Neural progenitor cell (in vitro differentiated cells): Measurements from ENCODE around the gene HTT. TPM values are rescaled to one million over a fixed set of nuclear protein-coding genes. Genes with fewer than 3 reads are reported as not detected.

Experiments used
- DNase-seq: peaks from one replicate; pipeline ENCODE4 v3.0.0-alpha.2; 2016; ENCODE audit warnings: low spot score
- H2AFZ ChIP-seq: fragments of 200-600 bp; sonication (generic); replicated peaks from 2 replicates; pipeline ENCODE4 v1.6.1; 2016; ENCODE audit warnings: antibody characterized with exemption
- H3F3A ChIP-seq: fragments of 200-600 bp; sonication (generic); 2 replicates; pipeline ENCODE4 v1.6.1; 2016; ENCODE audit warnings: antibody characterized with exemption, low read depth
- H3K27ac ChIP-seq: fragments of 200-600 bp; sonication (generic); 2 replicates; pipeline ENCODE4 v1.5.1; 2016; ENCODE audit warnings: mild to moderate bottlenecking
- H3K27me3 ChIP-seq: fragments of 200-600 bp; sonication (generic); 2 replicates; pipeline ENCODE4 v1.6.1; 2016; ENCODE audit warnings: mild to moderate bottlenecking, moderate library complexity
- H3K36me3 ChIP-seq: fragments of 200-600 bp; sonication (generic); 2 replicates; pipeline ENCODE4 v1.5.1; 2016
- H3K4me1 ChIP-seq: fragments of 200-600 bp; sonication (generic); 2 replicates; pipeline ENCODE4 v1.6.1; 2016; ENCODE audit warnings: mixed run types
- H3K4me2 ChIP-seq: fragments of 200-600 bp; sonication (generic); 2 replicates; pipeline ENCODE4 v1.6.1; 2016
- H3K4me3 ChIP-seq: fragments of 200-600 bp; sonication (generic); 2 replicates; pipeline ENCODE4 v1.5.1; 2016
- H3K79me2 ChIP-seq: fragments of 200-600 bp; sonication (generic); 2 replicates; pipeline ENCODE4 v1.6.1; 2016; ENCODE audit warnings: low read depth
- H3K9ac ChIP-seq: fragments of 200-600 bp; sonication (generic); 2 replicates; pipeline ENCODE4 v1.6.1; 2016
- H3K9me3 ChIP-seq: fragments of 200-600 bp; sonication (generic); 2 replicates; pipeline ENCODE4 v1.5.1; 2016; ENCODE audit warnings: low read depth
- H4K20me1 ChIP-seq: fragments of 200-600 bp; sonication (generic); 2 replicates; pipeline ENCODE4 v1.6.1; 2016; ENCODE audit warnings: low read depth
- H3K27ac Mint-ChIP-seq: 3 replicates; pipeline ENCODE4 v1.8.0; 2021; ENCODE audit warnings: mixed read lengths
- H3K27me3 Mint-ChIP-seq: 2 replicates; pipeline ENCODE4 v1.8.0; 2022; ENCODE audit warnings: low read depth, mild to moderate bottlenecking, inconsistent platforms, moderate library complexity, mixed read lengths; ENCODE audit not compliant: insufficient read depth
- H3K36me3 Mint-ChIP-seq: 3 replicates; pipeline ENCODE4 v1.8.0; 2021; ENCODE audit warnings: mixed read lengths
- H3K4me1 Mint-ChIP-seq: 3 replicates; pipeline ENCODE4 v1.8.0; 2021; ENCODE audit warnings: mixed read lengths
- H3K4me3 Mint-ChIP-seq: 3 replicates; pipeline ENCODE4 v1.8.0; 2021; ENCODE audit warnings: mild to moderate bottlenecking, moderate library complexity, mixed read lengths
- H3K9me3 Mint-ChIP-seq: 3 replicates; pipeline ENCODE4 v1.8.0; 2020; ENCODE audit warnings: mixed read lengths
- CTCF ChIP-seq: fragments of 200-600 bp; sonication (generic); IDR thresholded peaks from 2 replicates; pipeline ENCODE4 v1.5.1; 2017; ENCODE audit warnings: antibody characterized with exemption, mild to moderate bottlenecking
- EZH2 ChIP-seq: fragments of 200-600 bp; sonication (generic); IDR thresholded peaks from 2 replicates; pipeline ENCODE4 v1.6.1; 2017; ENCODE audit warnings: antibody characterized with exemption, mild to moderate bottlenecking, moderate library complexity
- EZH2phosphoT487 ChIP-seq: fragments of 200-600 bp; sonication (generic); IDR thresholded peaks from 2 replicates; pipeline ENCODE4 v1.6.1; 2017; ENCODE audit warnings: antibody characterized with exemption
- total RNA-seq: library from RNA; depleted of rRNA; stranded (reverse); fragments of >200 nt; gene quantifications from 2 replicates; pipeline ENCODE4 v1.2.3, GENCODE V29; 2015; ENCODE audit warnings: low replicate concordance

Gene HTT
- total RNA-seq, 1 donor from 2014 or later = 38.9 TPM

GRCh38 chr4:3218824-3219760 is 144.6 kb downstream of the HTT start:
- no peak overlapping the region for H2AFZ ChIP-seq
- no peaks in the 10 kb centered on the region for H3K36me3 ChIP-seq
- no peaks in the 10 kb centered on the region for H3K9me3 ChIP-seq
- peaks cover 11% of the 10 kb centered on the region for H3K4me1 ChIP-seq
- no peaks in the 10 kb centered on the region for H3K4me1 Mint-ChIP-seq
- peaks cover 2% of the 10 kb centered on the region for H3K27me3 Mint-ChIP-seq
- no peak overlapping the region for H3K9ac ChIP-seq
- H3K4me3 Mint-ChIP-seq = no peak overlapping the region
- H3K27ac ChIP-seq = peak overlapping the region; percentile 60
- TF ChIP-seq EZH2phosphoT487 (no peak), CTCF (no peak), EZH2 (no peak)
- H3F3A ChIP-seq = no peaks in the 10 kb centered on the region
- H3K36me3 Mint-ChIP-seq = peaks cover 28% of the 10 kb centered on the region
- no peaks in the 10 kb centered on the region for H3K27me3 ChIP-seq
- peak overlapping the region; percentile 79 for H3K27ac Mint-ChIP-seq
- H4K20me1 ChIP-seq = peaks cover 15% of the 10 kb centered on the region
- DNase-seq = peak; percentile 63
- H3K4me2 ChIP-seq = no peak overlapping the region
- no peaks in the 10 kb centered on the region for H3K79me2 ChIP-seq
- no peak overlapping the region for H3K4me3 ChIP-seq
- no peaks in the 10 kb centered on the region for H3K9me3 Mint-ChIP-seq

GRCh38 chr4:3219761-3220475 is 145.4 kb downstream of the HTT start:
- Mint-ChIP-seq H3K27me3 (peaks cover 2% of the 10 kb centered on the region), H3K4me1 (no peaks in the 10 kb centered on the region), H3K4me3 (no peak overlapping the region), H3K36me3 (peaks cover 31% of the 10 kb centered on the region), H3K27ac (no peak overlapping the region), H3K9me3 (no peaks in the 10 kb centered on the region)
- Histone ChIP-seq H3F3A (no peaks in the 10 kb centered on the region), H3K9me3 (no peaks in the 10 kb centered on the region), H3K79me2 (no peaks in the 10 kb centered on the region), H3K27me3 (no peaks in the 10 kb centered on the region), H3K4me3 (no peak overlapping the region), H3K4me1 (peaks cover 11% of the 10 kb centered on the region), H4K20me1 (peaks cover 15% of the 10 kb centered on the region), H2AFZ (no peak overlapping the region), H3K27ac (peak overlapping the region; percentile 37), H3K9ac (no peak overlapping the region), H3K36me3 (no peaks in the 10 kb centered on the region), H3K4me2 (no peak overlapping the region)
- TF ChIP-seq CTCF = no peak
- no peak for TF ChIP-seq EZH2phosphoT487
- no peak for TF ChIP-seq EZH2
- DNase-seq = no peak

GRCh38 chr4:3220476-3221183 is 146.1 kb downstream of the HTT start:
- Histone ChIP-seq H4K20me1 (peaks cover 15% of the 10 kb centered on the region), H3K27me3 (no peaks in the 10 kb centered on the region), H3K4me3 (no peak overlapping the region), H3K36me3 (no peaks in the 10 kb centered on the region), H3K9me3 (no peaks in the 10 kb centered on the region), H3K27ac (no peak overlapping the region), H3F3A (no peaks in the 10 kb centered on the region), H3K4me2 (no peak overlapping the region), H3K4me1 (peaks cover 11% of the 10 kb centered on the region), H2AFZ (no peak overlapping the region), H3K9ac (no peak overlapping the region), H3K79me2 (no peaks in the 10 kb centered on the region)
- H3K36me3 Mint-ChIP-seq = peaks cover 31% of the 10 kb centered on the region
- H3K27me3 Mint-ChIP-seq = peaks cover 2% of the 10 kb centered on the region
- no peak overlapping the region for H3K27ac Mint-ChIP-seq
- no peak overlapping the region for H3K4me3 Mint-ChIP-seq
- DNase-seq = no peak
- H3K4me1 Mint-ChIP-seq = no peaks in the 10 kb centered on the region
- TF ChIP-seq EZH2phosphoT487 (no peak), CTCF (no peak), EZH2 (no peak)
- no peaks in the 10 kb centered on the region for H3K9me3 Mint-ChIP-seq
